HG02763 (cell line): ENCODE data around the gene ZC3H7B.

Experiments
- ATAC-seq: cut with Tn5 transposase; IDR thresholded peaks from one replicate; pipeline ENCODE4 v1.9.1; 2021; ENCODE audit warnings: mild to moderate bottlenecking, moderate library complexity; ENCODE audit not compliant: unreplicated experiment

Gene ZC3H7B

GRCh38 chr22:41324821-41325528 lies 23.6 kb downstream of the ZC3H7B start:
- no peak for ATAC-seq

DNA sequence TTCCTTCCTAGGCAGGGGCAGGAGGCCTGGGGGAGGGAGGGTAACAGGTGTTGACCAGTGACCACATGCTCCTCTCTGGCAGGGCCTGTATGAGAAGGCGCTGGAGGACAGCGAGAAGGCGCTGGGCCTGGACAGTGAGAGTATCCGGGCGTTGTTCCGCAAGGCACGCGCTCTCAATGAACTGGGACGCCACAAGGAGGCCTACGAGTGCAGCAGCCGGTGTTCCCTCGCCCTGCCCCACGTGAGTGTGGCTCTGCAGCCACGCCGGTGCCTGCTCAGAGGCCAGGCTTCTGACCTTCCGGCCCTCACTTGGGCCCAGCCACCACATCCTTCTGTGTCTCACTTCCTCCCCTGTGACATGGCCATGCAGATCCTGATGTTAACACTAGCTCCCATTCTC lies 25.8 kb downstream of the ZC3H7B start:
- no peak for ATAC-seq

GRCh38 chr22:41330169-41330568 lies 28.8 kb downstream of the ZC3H7B start:
- ATAC-seq, result no peak

DNA sequence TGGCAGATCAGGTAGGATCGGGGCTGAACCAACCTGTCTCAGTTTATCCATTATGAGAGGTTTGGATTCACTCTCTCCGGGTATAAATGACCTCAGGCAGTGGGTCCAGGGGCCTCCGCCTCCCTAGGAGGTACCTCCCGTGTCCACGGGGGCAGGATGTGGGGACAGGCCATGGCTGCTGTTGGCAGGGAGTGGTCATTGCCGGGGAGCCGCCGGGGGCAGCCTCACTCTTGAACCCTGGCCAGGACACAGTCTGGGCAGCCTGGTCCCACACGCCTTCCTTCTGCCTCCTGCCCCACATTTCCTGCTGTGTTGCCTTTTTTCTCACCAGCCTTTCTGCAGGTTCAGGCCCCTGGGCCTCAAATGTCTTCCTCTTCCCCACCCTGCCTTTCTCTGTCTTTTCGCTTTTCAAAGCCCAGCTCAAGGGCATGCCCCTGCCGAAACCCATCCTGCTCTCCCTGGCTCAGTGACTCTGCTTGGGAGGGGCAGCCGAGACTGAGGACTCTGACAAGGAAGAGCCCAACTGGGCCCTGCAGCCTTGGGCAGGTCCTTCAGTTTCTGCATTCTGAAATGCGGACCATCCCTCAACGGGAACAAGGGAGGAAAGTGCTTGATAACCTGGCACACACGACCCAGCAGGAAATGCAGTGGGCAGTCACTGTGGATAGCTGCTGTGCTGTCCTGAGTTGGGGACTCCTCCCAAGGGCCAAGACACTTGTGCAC lies 31.1 kb downstream of the ZC3H7B start:
- ATAC-seq, result no peak

DNA sequence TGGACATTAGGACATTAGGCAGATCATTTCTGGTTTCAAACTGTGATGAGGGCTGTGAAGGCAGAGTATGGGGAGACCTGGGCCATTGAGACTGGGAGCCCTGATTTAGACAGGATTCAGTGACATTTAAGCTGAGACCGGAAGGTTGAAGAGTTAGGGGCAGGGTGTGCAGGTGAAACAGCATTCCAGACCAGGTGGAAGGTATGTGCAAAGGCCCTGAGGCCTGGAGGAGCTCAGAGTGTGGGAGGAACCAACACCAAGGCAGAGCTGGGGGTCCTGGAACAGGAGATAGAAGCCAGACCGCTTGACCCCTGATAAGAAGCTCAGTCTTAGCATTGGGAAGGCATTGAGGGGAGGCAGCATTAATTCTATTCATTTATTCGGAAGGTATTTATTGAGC lies 32.5 kb downstream of the ZC3H7B start:
- ATAC-seq, result no peak

DNA sequence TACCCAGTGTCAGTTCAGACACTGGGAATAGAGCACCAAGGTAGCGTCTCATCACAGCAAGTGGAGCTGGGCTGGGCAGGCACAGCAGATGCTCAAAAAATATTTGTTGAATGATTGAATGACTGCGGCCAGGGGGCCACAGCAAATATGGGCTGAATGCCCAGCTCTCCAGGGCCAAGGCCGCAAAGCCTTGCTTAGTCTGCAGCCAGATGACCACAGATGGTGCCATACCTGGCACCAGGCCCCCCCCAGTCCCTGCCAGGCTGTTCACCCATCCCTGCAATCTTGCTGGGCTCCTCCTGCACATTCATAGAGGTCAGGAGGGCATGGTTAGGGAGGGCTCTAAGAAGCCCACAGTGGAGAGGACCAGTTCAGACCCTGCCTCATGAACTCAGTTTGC lies 32.9 kb downstream of the ZC3H7B start:
- ATAC-seq, result no peak

GRCh38 chr22:41334951-41335635 lies 33.8 kb downstream of the ZC3H7B start:
- ATAC-seq, result no peak

GRCh38 chr22:41338614-41339212 lies 37.4 kb downstream of the ZC3H7B start:
- no peak for ATAC-seq

DNA sequence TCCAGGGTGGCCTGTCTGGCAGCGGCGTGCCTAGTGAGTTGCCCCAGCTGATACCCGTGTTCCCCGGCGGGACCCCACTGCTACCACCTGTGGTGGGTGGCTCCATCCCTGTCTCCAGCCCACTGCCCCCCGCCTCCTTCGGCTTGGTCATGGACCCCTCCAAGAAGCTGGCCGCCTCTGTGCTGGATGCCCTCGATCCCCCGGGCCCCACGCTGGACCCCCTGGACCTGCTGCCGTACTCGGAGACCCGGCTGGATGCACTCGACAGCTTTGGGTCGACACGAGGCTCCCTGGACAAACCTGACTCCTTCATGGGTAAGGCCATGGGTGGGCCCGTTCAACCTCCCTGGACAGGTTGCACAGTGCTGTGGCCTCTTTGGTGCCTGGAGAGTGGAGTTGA lies 38.5 kb downstream of the ZC3H7B start:
- no peak for ATAC-seq

DNA sequence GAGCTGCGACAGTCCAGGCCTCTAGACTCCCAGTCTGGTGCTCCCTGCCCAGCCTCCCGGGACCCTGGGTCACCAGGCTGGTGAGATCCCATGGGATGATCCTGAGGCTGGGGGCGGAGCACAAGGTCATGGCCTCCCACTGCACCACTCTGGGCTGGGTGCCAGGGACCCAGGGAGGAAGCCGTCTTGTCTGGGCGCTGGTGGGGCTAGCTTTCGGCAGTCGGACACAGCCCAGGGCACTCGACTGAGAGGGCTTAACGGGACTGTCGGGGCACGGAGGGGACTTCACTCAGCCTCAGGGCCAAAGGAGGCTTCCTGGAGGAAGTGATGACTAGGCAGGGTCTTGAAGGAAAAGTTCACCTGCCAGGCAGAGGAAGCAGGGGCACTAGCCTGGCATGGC lies 39.0 kb downstream of the ZC3H7B start:
- no peak for ATAC-seq

GRCh38 chr22:41341012-41341411 lies 39.7 kb downstream of the ZC3H7B start:
- no peak for ATAC-seq

DNA sequence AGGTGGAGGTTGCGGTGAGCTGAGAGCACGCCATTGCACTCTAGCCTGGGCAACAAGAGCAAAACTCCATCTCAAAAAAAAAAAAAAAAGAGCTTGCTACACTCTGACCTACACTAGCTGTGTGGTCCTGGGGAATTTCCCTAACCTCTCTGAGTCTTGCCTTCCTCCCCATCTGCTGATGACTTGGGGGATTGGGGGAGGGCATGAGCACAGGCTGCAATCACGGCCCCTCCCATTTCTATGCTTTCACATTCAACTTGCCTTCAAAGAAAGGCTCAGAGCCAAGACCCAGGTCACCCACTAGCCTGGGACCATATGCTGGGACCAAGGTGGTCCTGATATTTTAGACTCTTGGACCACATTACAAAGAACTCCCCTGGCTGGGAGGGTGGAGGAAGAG lies 40.7 kb downstream of the ZC3H7B start:
- no peak for ATAC-seq

DNA sequence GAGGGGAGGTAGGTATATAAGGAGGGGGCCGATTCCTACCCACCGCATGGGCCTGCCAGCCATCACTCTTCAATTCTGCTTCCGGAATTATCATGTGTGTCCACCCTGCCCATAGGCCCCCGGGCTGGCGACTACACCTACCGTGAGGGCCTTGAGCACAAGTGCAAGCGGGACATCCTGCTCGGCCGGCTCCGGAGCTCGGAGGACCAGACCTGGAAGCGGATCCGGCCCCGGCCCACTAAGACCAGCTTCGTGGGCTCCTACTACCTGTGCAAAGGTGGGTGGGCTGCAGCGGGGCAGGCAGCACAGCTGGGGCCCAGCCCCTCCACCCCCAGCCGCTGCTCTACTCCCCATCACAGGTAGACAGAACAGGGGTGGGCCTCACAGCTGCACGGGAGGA lies 42.0 kb downstream of the ZC3H7B start:
- ATAC-seq, result no peak

DNA sequence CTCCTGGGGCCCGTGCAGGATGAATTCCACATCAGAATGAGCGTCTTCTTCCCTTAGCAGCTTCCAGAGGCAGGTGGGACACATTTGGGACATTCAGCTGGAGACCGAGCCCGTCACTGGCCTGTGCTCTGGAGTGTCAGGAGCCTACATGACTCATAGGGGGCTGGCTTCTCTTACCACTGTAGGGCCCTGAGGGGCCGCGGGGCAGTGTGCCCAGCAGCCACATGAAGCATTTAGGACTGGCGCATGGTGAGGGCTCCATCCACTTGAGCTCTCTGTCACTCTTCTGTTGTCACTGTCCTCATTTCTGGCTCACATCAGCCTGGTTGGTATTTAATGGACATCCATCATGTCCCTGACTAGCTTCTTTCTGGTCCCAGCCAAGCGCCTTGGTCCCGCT lies 42.4 kb downstream of the ZC3H7B start:
- ATAC-seq, result no peak

- no peak for ATAC-seq
These were observed 43.0 kb downstream of the ZC3H7B start for GRCh38 chr22:41344189-41344788.

DNA sequence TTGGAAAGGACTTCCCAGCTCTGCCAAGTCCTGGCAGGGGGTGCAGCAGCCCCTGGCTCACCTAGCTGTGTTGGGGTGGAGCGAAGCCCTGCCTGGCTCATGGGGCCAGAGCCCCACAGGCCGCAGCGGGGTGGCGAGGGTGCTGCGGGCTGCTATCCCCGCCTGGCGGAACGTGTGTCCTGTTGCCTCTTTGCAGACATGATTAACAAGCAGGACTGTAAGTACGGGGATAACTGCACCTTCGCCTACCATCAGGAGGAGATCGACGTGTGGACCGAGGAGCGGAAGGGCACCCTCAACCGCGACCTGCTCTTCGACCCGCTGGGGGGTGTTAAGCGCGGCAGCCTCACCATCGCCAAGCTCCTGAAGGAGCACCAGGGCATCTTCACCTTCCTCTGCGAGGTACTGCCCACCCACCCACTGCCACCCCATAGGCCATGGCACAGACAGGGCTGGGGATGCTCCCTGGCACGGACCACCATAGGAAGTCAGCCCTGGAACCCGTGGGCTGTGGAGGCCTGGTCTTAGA lies 44.5 kb downstream of the ZC3H7B start:
- ATAC-seq, result no peak

DNA sequence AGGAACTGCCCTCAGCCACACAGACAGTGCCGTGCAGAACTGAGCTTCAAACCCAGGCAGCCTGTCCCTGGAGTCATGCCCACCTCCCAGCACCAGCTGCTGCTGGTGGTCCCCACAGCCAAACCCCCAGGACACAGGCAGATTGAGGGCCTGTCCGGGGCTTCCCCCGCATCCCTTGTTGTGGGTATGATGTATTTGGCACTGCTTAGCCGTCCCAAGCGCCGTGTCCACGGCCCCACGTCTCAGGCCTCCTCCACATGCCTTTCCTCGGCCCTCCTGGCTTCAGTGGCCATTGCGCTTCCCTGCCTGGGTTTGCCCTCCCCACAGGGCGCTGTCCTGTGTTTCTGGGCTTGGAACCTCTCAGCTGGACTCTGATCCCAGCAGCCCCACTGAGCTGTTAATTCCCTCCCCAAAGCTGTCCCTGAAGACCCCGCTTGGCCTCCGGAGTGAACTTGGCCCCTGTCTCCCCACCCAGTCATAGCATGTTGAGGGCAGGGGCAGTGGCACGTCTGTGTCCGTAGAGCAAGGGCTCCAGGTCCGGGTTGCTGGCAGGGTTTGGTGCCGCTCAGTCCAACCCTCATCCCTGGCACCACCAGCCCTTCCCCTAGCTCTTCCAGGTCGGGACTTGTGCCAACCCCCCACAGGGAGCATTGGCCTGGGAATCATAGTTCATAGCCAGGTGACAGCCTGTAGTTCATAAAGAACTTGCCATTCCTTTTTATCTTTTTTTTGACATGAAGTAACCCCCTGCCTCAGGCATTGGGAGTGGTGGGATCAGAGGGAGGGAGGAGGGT lies 45.9 kb downstream of the ZC3H7B start:
- ATAC-seq, result no peak

GRCh38 chr22:41348964-41349484 lies 47.7 kb downstream of the ZC3H7B start:
- ATAC-seq, result no peak

DNA sequence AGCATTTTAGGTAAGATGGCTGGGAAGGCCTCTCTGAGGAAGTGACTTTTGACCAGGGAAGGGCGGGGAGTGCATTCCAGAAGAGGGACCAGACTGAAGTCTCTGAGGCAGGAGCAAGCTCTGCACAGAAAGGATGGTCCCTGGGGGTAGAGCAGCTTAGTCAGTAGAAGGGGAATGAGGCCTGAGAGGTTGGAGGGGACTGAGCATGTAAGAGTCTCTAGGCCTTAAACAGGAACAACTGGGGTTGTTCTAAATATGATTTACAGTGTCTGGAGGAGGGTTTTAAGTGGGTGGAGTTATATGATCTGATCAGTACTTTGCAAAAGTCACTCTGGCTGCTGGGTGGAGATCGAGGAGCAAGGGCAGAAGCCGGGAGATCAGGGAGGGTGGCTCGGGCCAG lies 48.8 kb downstream of the ZC3H7B start:
- no peak for ATAC-seq

DNA sequence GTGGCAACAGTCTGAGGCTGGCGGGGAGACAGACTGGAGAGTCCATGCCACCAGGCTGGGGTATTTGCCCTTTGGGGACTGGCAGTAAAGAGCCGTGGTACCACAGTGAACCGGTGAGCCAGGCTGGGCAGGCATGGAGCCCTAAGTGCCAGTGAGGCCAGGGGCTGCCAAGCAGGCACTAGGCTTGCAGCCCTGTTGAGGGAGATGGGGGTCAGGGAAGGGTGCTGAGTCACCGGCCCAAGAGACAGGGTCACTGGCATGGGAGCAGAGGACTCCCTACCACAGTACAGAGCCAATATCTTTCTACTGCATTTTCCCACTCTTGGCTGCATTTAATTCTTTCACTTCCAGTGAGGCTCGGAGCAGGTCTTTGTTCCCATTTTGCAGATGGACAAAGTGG lies 49.7 kb downstream of the ZC3H7B start:
- ATAC-seq, result no peak
